COR-L47 (cell line): Measurements from ENCODE around the gene KIAA1217.
A peak's percentile ranks its signal among the peaks of the same experiment; 100 is the strongest.

ENCODE experiments used
- DNase-seq: peaks from one replicate; lab custom pipeline; 2025; lab: John Stamatoyannopoulos, UW

Gene KIAA1217

DNA sequence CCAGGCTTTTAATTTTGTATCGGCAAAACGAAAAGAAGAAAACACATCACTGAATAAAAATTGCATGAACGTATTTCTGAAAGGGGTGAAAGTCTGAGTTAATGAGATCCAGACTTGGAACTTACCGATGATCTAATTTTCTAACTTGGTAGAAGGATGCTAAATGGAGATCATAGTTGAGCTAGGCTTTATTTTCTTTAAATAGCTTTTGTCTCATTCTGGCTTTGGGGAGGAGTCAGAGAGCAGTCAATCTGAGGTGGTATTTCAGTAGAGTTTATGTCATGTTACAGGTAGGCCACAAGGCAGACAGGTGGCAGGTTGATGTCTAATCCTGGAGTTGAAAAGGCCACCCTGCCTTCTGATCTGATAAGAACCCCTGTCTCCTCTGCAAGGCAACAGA, 161.9 kb downstream of the KIAA1217 start:
- DNase-seq, result no peak

DNA sequence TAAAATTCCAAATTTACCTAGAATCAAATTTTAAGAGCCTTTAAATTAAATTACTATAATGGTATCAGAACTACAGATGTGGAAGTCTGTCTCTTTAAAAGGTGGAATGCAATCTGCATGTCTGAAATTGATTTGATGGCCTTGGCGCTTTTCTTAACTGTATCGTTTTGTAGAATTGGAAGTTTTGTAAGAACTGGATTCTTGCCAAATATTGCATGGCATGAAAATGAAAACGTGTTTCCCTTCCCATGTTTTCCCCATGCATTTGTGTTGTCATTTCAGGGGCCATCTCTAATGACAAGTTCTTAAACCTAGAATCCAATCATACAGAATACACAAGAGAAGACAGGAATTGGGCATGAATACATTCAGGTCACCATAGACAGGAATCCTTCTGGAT, 162.5 kb downstream of the KIAA1217 start:
- DNase-seq, result no peak

DNA sequence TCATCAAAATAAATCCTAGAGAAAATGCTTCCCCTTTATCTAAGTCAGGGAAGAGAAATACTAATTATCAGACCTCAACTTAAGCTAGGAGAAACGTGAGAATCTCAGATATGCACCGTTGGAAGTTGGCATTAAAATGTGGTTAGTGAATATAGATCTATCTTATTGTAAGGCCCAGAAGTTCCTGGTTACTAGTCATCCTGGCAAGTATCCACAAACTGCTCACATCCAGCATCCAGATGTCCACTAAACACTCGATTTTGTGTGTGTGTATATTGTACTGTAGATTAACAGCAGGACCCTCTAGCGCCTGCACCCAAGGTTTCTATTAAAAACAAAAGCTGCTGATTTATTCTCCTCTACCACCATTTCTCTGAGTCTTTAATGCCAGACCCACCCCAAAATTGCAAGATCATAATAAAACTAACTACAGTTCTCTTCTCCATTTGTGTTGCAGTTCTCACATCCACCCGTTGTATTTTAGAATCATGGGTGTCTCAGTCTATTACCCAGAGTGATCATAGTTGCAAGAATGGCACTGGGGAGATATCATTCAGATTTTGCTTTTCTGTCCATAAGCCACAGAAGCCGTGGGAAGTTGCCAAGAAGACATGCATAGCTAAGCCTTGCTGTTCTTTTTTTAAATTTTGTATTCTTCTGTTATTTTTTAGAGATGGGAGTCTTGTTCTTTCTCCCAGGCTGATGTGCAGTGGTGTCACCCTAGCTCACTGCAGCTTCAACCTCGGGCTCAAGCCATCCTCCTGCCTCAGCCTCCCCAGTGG, 165.4 kb downstream of the KIAA1217 start:
- DNase-seq, result no peak

DNA sequence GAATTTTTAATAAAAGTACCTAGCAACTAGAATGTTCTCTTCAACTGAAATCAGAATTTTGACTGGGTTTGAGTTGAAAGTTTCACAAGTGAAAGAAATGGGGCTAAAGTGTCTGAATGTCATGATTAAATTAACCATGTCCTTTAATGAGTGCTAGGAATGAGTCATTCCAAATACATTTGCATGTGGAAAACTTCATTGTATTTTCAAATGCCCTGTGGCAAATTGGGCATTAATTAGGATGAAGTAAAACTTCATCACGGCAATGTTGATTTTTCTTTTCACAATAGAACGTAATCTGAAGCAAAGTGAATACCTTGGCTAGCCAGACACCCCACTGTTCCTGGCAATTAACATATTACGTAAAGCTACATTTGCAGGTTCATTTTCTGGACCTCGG, 166.6 kb downstream of the KIAA1217 start:
- no peak for DNase-seq

DNA sequence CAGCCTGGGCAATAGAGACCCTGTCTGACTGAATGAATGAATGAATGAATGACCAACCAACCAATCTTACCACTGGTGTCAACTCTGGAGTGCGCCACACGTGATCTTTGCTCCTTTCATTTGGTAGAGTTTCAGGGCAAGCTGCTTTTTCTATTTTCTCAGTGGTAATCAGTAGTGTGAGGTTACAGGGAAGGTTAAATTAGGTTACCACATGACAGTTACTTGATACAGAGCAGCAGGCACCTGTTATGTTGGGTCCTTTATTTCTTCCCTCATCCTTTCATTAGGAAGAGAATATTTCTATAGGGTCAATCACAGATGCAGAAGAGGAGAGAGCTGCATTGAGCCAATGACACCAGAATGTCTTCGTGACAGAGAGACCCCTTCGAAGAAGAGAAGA, 167.8 kb downstream of the KIAA1217 start:
- no peak for DNase-seq

DNA sequence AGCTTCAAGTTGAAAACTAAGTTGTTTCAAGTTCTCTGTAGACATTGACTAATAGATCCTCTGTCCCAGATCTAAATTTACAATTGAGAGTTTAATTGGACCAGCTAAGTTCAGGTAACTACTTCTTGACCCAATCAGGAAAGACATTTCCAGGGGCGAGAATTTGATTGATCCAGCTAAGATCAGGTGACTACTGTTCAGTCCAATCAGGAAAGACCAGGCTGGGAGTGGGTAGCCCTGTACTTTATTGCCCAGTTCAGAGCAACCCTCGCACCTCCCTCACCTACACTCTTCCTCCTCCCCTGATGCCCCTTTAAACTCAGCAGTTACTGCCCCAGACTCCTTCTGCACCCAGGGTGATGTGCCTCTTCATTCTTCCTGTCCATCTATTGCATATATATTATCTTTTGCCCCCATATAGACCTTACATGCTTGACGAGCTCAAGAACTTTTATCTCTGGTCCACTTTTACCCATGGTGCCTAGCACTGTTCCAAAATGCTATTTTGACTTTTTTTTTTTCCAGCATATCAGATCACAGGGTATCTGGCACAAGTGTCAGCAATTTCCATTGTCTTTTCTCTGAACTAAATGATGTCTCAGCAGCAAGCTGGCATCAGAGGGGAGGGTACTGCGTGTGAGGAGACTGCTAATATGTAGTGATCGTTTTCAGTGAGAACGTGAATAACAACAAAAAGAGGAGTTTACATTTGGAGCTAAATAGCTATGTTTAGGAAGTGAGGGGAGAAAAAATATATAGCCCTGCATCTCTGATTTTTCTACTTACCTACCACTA, 169.4 kb downstream of the KIAA1217 start:
- DNase-seq, result no peak

DNA sequence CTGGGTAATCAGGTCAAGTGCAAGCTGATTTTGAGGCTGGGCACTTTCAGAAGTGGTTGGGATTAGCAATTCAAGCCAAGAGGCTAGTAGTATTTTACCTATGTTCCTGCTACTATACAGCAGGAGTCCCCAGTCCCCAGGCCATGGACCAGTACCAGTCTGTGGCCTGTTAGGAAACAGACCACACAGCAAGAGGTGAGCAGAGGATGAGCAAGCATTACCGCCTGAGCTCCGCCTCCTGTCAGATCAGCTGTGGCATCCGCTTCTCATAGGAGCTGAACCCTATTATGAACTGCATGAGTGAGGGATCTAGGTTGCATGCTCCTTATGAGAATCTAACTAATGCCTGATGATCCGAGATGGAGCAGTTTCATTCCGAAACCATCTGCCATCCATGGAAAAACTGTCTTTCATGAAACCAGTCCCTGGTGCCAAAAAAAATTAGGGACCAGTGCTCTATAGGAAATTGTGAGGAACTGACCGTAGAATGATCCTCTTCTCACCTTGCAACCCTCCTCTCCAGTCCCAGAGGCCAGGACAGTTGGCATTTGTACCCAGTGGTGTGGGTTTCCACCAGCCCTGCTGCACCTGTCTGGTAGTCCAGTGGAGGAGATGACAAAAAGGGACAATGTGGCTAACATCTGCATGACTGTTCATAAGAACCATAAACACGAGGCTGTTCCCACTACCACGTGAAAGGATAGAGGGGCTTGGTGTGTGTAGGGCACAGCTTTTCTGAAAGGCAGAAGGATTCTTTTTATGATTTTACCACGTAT, 172.5 kb downstream of the KIAA1217 start:
- no peak for DNase-seq

DNA sequence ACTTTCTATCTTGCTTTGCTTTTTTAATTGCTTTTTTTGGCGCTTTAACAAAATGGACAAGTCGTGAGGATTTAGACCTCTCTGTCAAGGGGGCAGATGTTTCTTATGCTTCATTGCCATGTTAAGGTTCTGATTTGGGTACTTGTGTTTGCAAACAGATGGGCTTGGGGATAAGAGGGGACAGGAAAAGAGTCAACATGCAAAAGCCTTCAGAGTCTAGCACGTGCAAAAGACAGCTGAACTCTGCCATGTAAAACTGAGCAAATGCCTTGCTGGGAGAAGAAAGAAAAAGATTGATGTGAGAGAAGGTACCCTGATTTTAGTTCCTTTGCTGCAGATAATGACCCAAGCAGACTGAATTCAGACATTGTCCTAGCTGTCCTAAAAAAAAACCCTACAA, 173.1 kb downstream of the KIAA1217 start:
- DNase-seq, result no peak

DNA sequence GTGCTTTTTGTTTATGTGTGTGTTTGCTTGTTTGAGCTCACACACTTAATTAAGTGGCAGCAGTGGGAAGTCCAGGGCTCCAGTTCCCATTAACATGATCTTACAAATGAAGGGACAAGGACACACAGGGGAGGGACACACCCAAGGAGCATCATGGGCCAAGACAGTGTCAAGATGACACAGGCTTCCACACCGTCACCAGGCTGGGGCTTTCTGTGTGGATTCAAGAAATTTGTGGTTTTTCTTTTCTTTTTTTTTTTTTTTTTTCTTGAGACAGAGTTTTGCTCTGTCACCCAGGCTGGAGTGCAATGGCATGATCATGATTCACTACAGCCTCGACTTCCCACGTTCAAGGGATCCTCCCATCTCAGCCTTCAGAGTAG, 173.6 kb downstream of the KIAA1217 start:
- no peak for DNase-seq

DNA sequence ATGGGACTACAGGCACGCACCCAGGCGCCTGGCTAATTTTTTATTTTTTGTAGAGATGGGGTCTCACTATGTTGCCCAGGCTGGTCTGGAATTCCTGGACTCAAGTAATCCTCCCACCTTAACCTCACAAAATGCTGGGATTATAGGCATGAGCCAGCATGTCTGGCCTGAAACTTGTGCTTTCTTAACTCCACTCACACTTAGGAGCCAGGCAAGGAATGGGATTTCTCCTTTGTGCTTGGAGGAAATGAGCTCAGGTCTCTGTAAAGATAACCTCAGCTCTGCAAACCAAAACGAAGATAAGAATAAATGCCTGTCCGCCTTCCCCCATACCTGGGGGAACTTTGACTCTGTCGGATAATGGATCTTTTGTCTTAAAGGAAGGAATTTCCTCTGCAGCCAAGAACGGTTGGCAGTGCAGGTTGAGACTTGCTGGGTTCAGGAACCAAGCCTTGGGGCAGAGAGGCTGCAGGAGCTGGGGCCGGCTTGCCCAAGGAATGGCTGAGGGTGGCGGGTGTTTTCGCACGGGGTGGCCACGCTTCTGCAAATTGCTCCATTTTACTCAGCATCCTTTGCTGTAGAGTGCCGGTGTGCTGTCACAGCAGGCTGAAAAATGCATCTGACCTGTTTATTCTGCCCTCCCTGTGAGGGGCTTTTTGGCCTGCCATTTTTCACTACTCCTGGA, 174.2 kb downstream of the KIAA1217 start:
- DNase-seq, result no peak

DNA sequence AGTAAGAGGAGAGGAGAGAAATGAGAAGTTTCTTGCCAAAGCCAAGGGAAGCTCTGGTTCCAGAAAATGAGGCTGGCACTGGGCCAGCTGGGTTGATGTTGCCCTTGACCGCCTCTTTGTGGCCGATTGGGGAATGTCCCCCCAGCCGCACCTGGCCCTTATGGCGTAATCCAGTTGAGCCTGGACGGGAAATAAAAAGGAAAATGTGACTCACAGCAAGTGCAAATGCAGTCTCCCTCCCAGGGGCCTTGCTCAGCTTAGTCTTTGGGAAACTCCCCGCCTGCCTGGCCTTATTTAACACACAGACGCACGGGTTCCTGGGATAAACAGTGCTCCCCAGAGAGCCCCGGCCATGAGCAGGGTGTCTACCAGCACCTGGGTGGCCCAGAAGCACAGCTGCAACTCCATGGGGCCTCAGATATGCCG, 174.8 kb downstream of the KIAA1217 start:
- DNase-seq, result peak; percentile 16

DNA sequence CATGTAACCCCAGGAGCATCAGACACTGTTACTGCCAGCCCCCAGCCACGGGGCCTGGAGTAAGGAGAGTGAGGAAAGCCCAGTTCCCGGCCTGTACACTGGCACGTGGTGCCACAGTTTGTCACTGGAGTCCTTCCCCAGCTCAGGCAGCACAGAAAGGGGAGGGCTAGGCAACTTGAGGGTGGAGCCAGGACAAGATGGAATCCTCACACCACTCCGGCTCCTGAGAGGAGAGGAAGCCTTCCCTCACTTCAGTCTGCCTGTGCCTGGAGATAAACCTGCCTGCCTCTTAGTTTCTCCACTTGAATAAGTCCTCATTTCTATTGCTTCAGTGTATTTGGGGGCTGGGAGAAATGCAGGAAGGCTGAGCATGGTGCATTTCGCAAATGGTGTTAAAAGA, 176.0 kb downstream of the KIAA1217 start:
- DNase-seq, result no peak

DNA sequence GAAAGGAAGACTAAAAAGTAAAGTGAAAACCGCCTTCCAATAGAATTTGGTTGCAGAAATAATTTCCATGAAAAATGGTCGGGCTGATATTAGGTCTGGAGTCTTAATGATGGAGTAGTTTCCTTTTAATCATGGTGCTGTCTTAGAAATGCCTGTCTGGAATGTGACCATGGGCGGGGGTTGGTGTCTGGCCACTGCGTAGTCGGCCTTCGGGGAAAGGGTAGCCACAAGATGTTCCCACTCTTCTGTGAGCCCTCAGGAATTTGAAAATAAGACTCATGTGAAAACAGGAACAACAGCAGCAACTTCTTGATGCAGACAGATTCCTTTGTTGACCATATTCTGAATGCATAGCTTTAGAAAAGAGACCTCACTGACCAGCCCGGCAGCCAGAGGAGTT, 176.8 kb downstream of the KIAA1217 start:
- no peak for DNase-seq

DNA sequence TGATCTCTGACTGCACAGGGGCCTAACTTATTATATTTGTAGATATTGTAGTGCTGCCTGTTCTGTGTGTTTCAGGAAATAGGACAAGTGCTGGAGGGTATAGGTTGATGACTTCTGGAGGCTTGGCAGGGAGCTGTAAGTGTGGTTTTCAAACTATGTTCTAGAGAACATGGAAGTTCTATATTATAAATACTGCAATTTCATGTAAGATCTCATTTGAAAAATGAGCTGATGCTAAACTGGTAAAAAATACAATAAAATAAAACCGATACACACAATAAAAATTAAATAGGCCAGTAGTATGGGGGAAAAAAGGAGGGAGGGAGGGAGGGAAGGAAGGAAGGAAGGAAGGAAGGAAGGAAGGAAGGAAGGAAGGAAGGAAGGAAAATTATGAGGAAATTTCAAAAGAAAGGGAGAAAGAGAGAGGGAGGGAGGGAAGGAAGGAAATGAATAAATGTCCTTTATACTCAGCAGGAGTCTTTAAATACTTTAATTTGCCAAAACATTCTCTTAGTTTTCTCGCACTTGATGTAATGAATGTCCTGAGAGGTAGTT, 181.3 kb downstream of the KIAA1217 start:
- DNase-seq, result no peak

DNA sequence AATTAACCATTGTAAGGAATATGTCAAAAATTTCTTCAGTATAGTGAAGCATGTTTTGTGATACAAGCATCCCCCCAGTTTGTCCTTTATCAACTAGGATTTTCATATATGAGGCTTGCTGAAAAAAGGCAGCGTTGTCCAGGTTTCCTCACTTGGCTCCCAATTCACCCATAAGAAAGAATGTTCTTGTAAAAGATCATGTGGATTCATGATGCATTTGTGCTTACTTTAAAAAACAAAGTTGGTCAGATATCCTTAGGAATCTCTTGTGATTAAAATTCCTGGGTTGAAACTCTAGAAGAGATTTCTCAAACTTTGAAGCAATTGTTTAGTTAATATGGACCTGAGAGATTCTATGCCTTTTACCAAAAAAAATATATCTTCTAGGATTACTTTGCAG, 181.8 kb downstream of the KIAA1217 start:
- no peak for DNase-seq

DNA sequence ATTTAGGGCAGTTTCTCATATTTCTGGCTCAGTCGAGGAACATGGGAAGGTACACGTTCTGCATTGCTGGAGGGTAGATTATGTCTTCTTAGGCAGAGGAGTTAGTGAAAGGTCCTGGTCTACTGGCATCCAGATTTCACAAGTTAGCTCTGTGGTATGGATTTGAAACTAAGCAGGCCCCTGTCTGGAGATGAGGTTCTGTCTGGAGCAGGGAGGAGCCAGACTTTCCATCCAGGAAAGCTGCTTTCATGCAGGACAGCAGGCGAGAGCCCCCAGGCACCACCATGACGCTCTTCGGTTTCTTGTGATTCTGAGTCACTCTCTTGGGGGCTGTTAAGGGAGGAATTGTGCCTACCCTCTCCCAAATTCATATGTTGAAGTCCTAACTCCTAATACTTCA, 184.3 kb downstream of the KIAA1217 start:
- no peak for DNase-seq

DNA sequence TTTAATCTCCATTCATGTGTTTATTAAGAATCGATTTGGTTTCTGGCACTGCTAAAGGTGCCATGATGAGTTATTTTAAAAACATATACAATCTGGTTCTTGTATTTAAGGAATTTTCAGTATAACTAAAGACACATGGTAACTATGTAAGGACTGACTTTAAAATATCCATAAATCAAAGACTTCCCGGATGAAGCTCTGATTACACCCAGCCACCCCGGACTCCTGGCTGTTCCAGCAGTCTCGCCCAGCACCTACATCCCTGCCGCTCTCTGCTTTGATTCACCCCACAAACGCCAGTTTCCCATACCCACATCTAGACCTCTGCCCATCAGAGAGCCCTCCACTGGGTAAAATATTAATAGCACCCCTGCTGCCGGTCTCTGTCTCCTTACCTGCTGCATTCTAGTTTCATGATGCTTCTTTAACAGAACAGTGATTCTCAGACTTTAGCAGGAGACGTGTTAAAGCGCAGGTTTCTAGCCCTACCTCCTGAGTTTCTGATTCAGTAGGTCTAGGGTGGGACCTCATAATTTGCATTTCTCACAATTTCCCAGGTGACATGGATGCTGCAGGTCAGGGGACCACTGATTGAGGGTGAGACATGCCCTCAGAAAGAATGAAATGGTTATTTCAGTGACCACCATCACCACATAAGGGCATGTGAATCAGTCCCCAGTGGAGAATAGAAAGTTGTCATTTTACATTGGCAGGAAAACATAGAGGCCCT, 185.7 kb downstream of the KIAA1217 start:
- DNase-seq, result no peak

DNA sequence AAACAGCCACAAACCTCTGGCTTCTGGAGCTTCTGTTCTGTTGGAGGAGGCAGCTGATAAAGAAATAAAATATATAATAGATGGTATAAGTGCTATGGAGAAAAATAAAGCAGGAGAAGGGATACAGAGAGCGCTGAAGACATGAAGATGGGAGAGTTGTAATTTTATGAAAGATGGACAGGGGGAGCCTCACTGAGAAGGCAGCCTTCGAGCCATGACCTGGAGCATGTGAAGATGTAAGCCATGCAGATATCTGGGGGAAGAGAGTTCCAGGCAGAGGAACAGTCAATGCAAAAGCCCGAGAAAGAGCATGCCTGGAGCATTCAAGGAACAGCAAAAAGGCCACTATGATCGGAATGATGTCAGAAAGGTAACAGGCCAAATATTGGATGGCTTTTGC, 187.5 kb downstream of the KIAA1217 start:
- no peak for DNase-seq

DNA sequence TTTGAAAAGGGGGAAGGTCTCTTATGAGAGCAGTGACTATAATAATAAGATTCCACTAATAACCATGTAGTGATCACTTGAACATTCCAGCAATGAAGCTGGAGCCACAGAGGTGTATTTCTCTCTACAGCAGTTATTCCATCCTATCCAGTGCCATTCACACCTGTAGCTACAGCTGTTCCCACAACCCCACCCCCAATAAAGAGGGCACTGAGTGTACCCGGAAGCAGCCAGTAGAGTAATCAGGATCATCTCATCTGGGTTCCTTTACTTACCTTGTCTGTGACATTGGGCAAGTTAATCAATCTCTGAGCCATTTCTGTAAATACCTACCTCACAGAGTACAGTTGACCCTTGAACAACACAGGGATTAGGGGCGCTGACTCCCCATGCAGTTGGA, 188.7 kb downstream of the KIAA1217 start:
- no peak for DNase-seq

DNA sequence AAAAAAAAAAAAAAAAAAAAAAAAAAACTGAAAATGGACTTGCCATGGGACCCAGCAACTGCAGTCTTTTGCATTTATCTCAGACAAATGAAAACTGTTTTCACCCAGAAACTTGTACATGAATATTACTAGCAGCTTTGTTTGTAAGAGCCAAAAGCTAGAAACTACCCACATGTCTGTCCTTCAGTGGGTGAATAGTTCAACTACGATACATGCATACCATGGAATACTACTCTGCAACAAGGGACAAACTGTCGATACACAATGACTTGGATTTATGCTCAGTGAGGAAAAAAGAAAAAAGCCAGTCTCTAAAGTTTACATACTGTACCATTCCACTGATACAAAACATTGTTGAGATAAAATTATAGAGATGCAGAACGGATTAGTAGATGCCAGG, 195.6 kb downstream of the KIAA1217 start:
- DNase-seq, result no peak

DNA sequence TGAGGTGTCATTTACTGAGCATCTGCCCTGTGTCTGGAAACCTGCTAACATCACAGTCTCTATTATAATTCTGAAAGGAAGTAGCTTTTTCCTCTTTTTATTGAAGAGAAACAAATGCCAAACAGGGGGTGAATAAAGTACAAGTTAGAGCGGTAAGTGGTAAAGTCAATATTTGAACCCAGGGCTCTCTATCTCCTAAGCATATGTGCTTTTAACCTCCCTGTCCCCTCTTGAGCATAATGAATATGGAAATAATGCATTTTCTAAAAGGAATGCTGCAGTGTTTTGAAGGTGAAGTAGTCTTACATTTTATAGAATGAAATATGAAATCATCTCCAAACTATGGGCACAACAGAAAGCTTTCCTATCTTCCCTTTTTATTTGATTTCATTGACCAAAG, 196.7 kb downstream of the KIAA1217 start:
- no peak for DNase-seq
